ENCODE results near the gene GZMA.

DNA sequence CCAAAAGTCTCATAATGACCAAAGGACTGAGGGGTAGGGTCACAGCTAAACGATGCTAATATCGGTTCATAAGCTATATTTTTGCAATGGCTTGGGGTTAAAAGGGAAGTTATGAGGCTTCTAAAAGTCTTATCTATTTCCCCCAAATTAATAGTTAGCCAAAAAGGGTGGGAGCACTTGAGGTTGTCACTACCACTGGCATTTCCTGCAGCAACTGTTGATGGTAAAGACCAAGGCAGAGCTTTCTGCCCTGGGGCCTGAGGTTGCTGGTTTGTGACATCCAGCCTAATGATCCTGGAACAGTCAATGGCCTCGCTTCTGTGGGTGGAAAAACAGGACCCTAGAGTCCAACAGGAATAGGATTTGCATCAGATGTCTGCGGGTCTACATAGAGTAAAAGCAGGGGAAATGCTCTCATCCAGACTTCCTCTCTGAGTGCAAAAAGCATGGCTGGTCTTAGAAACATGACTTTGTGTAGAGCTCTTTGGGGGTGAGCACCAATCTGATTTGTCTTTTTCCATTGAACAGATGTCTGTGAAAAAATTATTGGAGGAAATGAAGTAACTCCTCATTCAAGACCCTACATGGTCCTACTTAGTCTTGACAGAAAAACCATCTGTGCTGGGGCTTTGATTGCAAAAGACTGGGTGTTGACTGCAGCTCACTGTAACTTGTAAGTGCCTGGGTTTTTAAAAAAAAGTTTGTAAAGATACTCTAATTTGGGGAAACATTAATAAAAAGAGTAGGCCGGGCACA, 2.7 kb downstream of the GZMA start:
- TF ChIP-seq, protein P1, sequence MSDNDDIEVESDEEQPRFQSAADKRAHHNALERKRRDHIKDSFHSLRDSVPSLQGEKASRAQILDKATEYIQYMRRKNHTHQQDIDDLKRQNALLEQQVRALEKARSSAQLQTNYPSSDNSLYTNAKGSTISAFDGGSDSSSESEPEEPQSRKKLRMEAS (IDR thresholded peaks at IDR 0.05; ENCODE audit: insufficient read depth, insufficient read length), result no peak
- TF ChIP-seq, protein P2, sequence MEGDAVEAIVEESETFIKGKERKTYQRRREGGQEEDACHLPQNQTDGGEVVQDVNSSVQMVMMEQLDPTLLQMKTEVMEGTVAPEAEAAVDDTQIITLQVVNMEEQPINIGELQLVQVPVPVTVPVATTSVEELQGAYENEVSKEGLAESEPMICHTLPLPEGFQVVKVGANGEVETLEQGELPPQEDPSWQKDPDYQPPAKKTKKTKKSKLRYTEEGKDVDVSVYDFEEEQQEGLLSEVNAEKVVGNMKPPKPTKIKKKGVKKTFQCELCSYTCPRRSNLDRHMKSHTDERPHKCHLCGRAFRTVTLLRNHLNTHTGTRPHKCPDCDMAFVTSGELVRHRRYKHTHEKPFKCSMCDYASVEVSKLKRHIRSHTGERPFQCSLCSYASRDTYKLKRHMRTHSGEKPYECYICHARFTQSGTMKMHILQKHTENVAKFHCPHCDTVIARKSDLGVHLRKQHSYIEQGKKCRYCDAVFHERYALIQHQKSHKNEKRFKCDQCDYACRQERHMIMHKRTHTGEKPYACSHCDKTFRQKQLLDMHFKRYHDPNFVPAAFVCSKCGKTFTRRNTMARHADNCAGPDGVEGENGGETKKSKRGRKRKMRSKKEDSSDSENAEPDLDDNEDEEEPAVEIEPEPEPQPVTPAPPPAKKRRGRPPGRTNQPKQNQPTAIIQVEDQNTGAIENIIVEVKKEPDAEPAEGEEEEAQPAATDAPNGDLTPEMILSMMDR (IDR thresholded peaks at IDR 0.05; ENCODE audit: extremely low read depth in 1 of 2, insufficient read depth in 1 of 2, low read depth in 1 of 2, low read length in 2 of 2), result no peak
- TF ChIP-seq POLR2AphosphoS5 (IDR thresholded peaks at IDR 0.05; ENCODE audit: insufficient read depth, low read depth, low read length) (no peak), EZH2 (IDR thresholded peaks at IDR 0.05; ENCODE audit: borderline replicate concordance, low read depth, low read length, severe bottlenecking) (no peak), POLR2A (IDR thresholded peaks at IDR 0.05; ENCODE audit: low read depth, low read length) (no peak), FOS (IDR thresholded peaks at IDR 0.05; ENCODE audit: borderline replicate concordance, insufficient read depth, low read length) (no peak), MYC (IDR thresholded peaks at IDR 0.05; ENCODE audit: low read depth, low read length) (no peak), GATA2 (IDR thresholded peaks at IDR 0.05; ENCODE audit: insufficient read depth, insufficient read length, low read depth, low read length) (no peak)
